Colonic mucosa (tissue), 4 donors: ENCODE data around the gene SLC30A4. TPM values are rescaled to one million over a fixed set of nuclear protein-coding genes. Genes with fewer than 3 reads are reported as not detected.

Experiments used
- DNase-seq: peaks from one replicate; pipeline ENCODE4 v3.0.0-alpha.2; 2020
- H3K27ac ChIP-seq: fragments of 200-600 bp; one replicate; pipeline ENCODE4 v1.8.0; 2021
- H3K27me3 ChIP-seq: fragments of 200-600 bp; one replicate; pipeline ENCODE4 v1.8.0; 2021
- H3K36me3 ChIP-seq: fragments of 200-600 bp; one replicate; pipeline ENCODE4 v1.8.0; 2021
- H3K4me1 ChIP-seq: fragments of 200-600 bp; one replicate; pipeline ENCODE4 v1.8.0; 2021; ENCODE audit warnings: mild to moderate bottlenecking
- H3K4me3 ChIP-seq: fragments of 200-600 bp; one replicate; pipeline ENCODE4 v1.8.0; 2021
- H3K9ac ChIP-seq, 2 donors: one replicate each; pipeline ENCODE4 v1.7.0; 2013; ENCODE audit warnings: control low read depth in 2 of 2, low read depth in 2 of 2, low read length in 2 of 2
- H3K9me3 ChIP-seq: fragments of 200-600 bp; one replicate; pipeline ENCODE4 v1.8.0; 2021
- intact Hi-C: fragments of 100-400 bp; cut with DNase I; formaldehyde crosslinking; loops from one replicate; pipeline ENCODE4 v1.14.1; 2022
- total RNA-seq, 2 donors: library from RNA; stranded (reverse); fragmentation: NEBNext Ultra II Directional in 1 of 2; extraction: Animal tissue kit (Norgen Biotek cat#: 25700) in 1 of 2; gene quantifications; one replicate each; pipeline ENCODE4 v1.2.1, GENCODE V29; 2021
- TF ChIP-seq, protein P1 (sequence below): fragments of 200-600 bp; IDR thresholded peaks from one replicate; pipeline ENCODE4 v1.8.0; 2022; ENCODE audit warnings: antibody characterized with exemption, mild to moderate bottlenecking
- donor health status: healthy.
- donor health status: DM: no; HTN: no; CAD: no.
- donor health status: DM: no; HTN: no; CAD: no.

SLC30A4 gene
- total RNA-seq, 2 donors from 2014 or later = 4.5 to 10.7 TPM

DNA sequence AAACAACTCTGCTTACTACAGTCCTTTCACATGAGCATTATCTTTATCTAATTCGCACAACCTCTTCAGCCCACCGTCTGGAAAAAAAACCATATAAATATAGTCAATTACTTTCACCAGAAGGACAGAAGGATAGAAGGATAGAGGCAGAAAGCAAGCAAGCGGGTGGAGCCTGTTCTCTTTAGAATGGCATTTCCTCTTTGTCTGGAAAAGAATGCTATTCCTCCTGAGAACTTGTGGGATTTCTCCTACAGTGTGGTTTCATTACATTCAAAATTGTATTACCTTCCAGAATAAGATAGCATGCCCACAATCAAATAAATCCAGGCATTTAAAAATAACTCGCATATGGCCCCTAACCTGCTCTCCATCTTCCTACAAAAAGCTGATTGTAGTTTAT is 23.1 kb downstream of the SLC30A4 start:
- DNase-seq = no peak
- Histone ChIP-seq H3K27ac (no peak overlapping the region), H3K9ac (no peak overlapping the region), H3K27me3 (no peaks in the 10 kb centered on the region), H3K9me3 (no peaks in the 10 kb centered on the region), H3K4me3 (no peak overlapping the region), H3K36me3 (peaks cover 4% of the 10 kb centered on the region), H3K4me1 (no peaks in the 10 kb centered on the region)
- intact Hi-C loops = no loop called here
- TF ChIP-seq, protein P1, sequence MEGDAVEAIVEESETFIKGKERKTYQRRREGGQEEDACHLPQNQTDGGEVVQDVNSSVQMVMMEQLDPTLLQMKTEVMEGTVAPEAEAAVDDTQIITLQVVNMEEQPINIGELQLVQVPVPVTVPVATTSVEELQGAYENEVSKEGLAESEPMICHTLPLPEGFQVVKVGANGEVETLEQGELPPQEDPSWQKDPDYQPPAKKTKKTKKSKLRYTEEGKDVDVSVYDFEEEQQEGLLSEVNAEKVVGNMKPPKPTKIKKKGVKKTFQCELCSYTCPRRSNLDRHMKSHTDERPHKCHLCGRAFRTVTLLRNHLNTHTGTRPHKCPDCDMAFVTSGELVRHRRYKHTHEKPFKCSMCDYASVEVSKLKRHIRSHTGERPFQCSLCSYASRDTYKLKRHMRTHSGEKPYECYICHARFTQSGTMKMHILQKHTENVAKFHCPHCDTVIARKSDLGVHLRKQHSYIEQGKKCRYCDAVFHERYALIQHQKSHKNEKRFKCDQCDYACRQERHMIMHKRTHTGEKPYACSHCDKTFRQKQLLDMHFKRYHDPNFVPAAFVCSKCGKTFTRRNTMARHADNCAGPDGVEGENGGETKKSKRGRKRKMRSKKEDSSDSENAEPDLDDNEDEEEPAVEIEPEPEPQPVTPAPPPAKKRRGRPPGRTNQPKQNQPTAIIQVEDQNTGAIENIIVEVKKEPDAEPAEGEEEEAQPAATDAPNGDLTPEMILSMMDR = no peak

GRCh38 chr15:45498701-45499100 is 23.9 kb downstream of the SLC30A4 start:
- no peaks in the 10 kb centered on the region for H3K9me3 ChIP-seq
- TF ChIP-seq, protein P1 = no peak
- no peaks in the 10 kb centered on the region for H3K4me1 ChIP-seq
- DNase-seq = no peak
- no peaks in the 10 kb centered on the region for H3K27me3 ChIP-seq
- no peak overlapping the region for H3K4me3 ChIP-seq
- peaks cover 4% of the 10 kb centered on the region for H3K36me3 ChIP-seq
- intact Hi-C loops = no loop called here
- no peak overlapping the region for H3K9ac ChIP-seq
- H3K27ac ChIP-seq = no peak overlapping the region

GRCh38 chr15:45497261-45497660 is 25.3 kb downstream of the SLC30A4 start:
- no peaks in the 10 kb centered on the region for H3K9me3 ChIP-seq
- no peak for DNase-seq
- H3K27ac ChIP-seq = no peak overlapping the region
- H3K4me3 ChIP-seq = no peak overlapping the region
- H3K27me3 ChIP-seq = no peaks in the 10 kb centered on the region
- no peaks in the 10 kb centered on the region for H3K4me1 ChIP-seq
- intact Hi-C loops = no loop called here
- peaks cover 4% of the 10 kb centered on the region for H3K36me3 ChIP-seq
- no peak overlapping the region for H3K9ac ChIP-seq
- TF ChIP-seq, protein P1 = no peak

- TF ChIP-seq, protein P1 = no peak
- Histone ChIP-seq H3K27me3 (no peaks in the 10 kb centered on the region), H3K9ac (no peak overlapping the region), H3K36me3 (peaks cover 4% of the 10 kb centered on the region), H3K9me3 (no peaks in the 10 kb centered on the region), H3K4me3 (no peak overlapping the region), H3K4me1 (no peaks in the 10 kb centered on the region), H3K27ac (no peak overlapping the region)
- no peak for DNase-seq
- intact Hi-C loops = no loop called here
Measured at GRCh38 chr15:45496658-45497057, 25.9 kb downstream of the SLC30A4 start.

DNA sequence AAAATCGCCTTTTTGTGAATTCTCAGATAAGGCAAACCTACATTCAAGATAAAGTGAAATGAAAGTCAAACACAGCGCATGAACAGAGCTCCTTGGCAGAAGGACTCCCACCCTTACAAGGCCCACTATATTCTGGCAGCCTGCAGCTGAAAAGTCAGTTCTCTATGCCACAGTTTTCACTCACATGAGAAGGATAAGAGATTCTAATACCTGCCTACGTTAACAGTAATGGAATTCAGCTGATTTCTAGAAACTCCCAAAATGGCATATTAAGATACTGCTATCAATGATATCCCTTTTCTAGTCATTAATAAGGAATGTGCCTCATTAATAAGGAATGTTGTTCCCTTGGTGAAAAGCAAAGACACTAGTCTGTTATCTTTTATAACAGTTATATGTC is 27.0 kb downstream of the SLC30A4 start:
- Histone ChIP-seq H3K27ac (no peak overlapping the region), H3K9me3 (no peaks in the 10 kb centered on the region), H3K4me3 (no peak overlapping the region), H3K27me3 (no peaks in the 10 kb centered on the region), H3K36me3 (peaks cover 4% of the 10 kb centered on the region), H3K9ac (no peak overlapping the region), H3K4me1 (no peaks in the 10 kb centered on the region)
- DNase-seq = no peak
- intact Hi-C loops = no loop called here
- TF ChIP-seq, protein P1 = no peak
